H7 (cell line): Measurements from ENCODE around the gene IGFBP3. TPM values are rescaled to one million over a fixed set of nuclear protein-coding genes. Genes with fewer than 3 reads are reported as not detected.
A peak's percentile ranks its signal among the peaks of the same experiment; 100 is the strongest.

Experiments used
- DNase-seq: peaks from one replicate; pipeline ENCODE4 v3.0.0; 2012
- H3K27me3 ChIP-seq: 2 replicates; pipeline ENCODE4 v1.6.0; 2011; ENCODE audit warnings: mild to moderate bottlenecking, low read length; ENCODE audit not compliant: control insufficient read depth, insufficient read depth
- H3K36me3 ChIP-seq: replicated peaks from 2 replicates; pipeline ENCODE4 v1.5.1; 2011; ENCODE audit warnings: low read length; ENCODE audit not compliant: control insufficient read depth, insufficient read depth
- H3K4me3 ChIP-seq: 2 replicates; pipeline ENCODE4 v1.5.1; 2011; ENCODE audit warnings: low read depth, mild to moderate bottlenecking, control low read depth, low read length, moderate library complexity; ENCODE audit not compliant: insufficient read depth
- total RNA-seq: library from RNA; depleted of rRNA; stranded (reverse); fragments of >200 nt; shearing (Covaris generic); gene quantifications from 2 replicates; pipeline ENCODE4 v1.2.3, GENCODE V29; 2014

The IGFBP3 gene
- total RNA-seq, 1 experiment from 2014 or later = 2.7 TPM

GRCh38 chr7:45880433-45880860 is 40.6 kb downstream of the IGFBP3 start:
- H3K4me3 ChIP-seq = no peak overlapping the region
- no peaks in the 10 kb centered on the region for H3K27me3 ChIP-seq
- H3K36me3 ChIP-seq = no peaks in the 10 kb centered on the region
- DNase-seq = no peak

DNA sequence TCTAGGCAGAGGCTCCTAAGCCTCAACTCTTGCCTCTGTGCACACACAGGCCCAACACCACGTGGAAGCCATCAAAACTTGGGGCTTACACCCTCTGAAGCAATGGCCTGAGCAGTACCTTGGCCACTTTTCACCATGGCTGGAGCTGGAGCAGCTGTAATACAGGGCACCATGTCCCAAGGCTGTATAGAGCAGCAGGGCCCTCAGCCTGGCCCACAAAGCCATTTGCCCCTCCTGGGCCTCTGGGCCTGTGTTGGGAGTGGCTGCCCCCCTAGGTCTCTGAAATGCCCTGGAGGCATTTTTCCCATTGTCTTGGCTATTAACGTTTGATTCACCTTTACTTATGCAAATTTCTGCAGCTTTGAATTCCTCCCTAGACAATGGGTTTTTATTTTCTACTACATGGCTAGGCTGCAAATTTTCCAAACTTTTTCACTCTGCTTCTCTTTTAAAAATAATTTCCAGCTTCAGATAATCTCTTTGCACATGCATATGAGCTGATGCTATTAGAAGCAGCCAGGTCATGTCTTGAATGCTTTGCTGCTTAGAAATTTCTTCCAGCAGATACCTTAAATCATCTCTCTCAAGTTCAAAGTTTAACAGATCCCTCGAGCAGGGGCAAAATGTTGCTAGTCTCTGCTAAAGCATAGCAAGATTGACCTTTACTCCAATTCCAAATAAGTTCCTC is 42.5 kb downstream of the IGFBP3 start:
- no peak overlapping the region for H3K4me3 ChIP-seq
- no peaks in the 10 kb centered on the region for H3K27me3 ChIP-seq
- no peaks in the 10 kb centered on the region for H3K36me3 ChIP-seq
- no peak for DNase-seq

- H3K4me3 ChIP-seq = no peak overlapping the region
- no peak for DNase-seq
- no peaks in the 10 kb centered on the region for H3K36me3 ChIP-seq
- no peaks in the 10 kb centered on the region for H3K27me3 ChIP-seq
Measured at GRCh38 chr7:45876519-45876918, 44.6 kb downstream of the IGFBP3 start.

DNA sequence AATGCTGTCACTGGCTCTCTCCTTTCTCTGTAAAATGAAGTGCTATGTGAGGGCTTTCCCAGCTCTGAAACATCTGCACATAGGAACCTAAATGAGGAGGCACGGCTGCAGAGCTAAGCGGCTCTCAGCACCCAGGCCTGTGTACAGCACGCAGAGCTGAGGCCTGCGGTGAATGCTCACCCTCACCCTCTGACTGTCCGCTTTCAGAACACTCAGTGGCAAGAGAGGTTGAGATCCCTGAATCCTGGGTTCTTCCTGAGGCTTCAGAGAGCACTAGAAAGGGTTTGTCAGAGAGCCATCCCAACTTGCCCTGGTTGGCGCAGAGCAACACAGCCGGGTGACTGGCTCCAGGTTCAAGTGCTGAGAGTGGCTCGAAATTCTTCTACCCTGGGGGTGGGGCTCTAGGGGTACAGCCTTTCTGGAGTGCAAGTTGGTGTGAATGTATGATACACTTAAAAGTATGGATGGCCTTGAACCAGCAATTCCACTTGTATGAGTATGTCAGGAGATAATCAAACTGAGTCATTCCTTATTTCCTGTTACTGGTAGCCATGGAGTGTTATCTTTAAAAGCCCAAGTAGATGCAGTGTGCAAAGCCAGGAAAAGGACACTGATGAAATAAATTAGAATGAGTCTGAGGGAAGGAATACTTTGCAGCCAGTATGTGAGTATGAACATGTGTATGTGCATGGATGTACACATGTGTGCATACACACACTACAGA is 46.5 kb downstream of the IGFBP3 start:
- Histone ChIP-seq H3K27me3 (no peaks in the 10 kb centered on the region), H3K4me3 (no peak overlapping the region), H3K36me3 (no peaks in the 10 kb centered on the region)
- DNase-seq = no peak

DNA sequence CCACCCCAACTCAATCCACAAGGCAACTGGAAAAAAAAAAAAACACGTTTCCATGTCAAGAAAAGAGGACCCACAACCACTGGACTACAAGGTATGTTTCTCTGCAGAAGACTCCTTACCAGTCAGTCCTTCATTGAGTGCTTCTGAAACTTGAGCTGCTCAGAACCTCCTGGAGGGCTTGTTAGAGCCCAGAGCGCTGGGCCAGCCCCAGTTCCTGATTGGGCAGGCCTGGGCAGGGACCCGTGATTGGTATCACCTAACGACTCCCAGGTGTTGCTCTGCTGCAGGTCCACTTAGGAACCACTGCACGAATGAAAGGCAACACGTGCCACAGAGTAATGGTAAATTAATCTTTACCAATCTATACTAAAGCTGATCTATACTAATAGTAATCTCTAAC is 47.7 kb downstream of the IGFBP3 start:
- no peaks in the 10 kb centered on the region for H3K36me3 ChIP-seq
- no peak overlapping the region for H3K4me3 ChIP-seq
- no peaks in the 10 kb centered on the region for H3K27me3 ChIP-seq
- no peak for DNase-seq

GRCh38 chr7:45873035-45873354 is 48.1 kb downstream of the IGFBP3 start, which contains the start of gene CCDC201:
TSS of gene CCDC201 (minus strand) at chr7:45873082. CDS start at chr7:45873007, 75 bp downstream.
- H3K4me3 ChIP-seq = no peak within 1 kb of the TSS
- H3K36me3 ChIP-seq = no peaks in the 10 kb centered on the region
- H3K27me3 ChIP-seq = no peaks in the 10 kb centered on the region
- DNase-seq = no peak

DNA sequence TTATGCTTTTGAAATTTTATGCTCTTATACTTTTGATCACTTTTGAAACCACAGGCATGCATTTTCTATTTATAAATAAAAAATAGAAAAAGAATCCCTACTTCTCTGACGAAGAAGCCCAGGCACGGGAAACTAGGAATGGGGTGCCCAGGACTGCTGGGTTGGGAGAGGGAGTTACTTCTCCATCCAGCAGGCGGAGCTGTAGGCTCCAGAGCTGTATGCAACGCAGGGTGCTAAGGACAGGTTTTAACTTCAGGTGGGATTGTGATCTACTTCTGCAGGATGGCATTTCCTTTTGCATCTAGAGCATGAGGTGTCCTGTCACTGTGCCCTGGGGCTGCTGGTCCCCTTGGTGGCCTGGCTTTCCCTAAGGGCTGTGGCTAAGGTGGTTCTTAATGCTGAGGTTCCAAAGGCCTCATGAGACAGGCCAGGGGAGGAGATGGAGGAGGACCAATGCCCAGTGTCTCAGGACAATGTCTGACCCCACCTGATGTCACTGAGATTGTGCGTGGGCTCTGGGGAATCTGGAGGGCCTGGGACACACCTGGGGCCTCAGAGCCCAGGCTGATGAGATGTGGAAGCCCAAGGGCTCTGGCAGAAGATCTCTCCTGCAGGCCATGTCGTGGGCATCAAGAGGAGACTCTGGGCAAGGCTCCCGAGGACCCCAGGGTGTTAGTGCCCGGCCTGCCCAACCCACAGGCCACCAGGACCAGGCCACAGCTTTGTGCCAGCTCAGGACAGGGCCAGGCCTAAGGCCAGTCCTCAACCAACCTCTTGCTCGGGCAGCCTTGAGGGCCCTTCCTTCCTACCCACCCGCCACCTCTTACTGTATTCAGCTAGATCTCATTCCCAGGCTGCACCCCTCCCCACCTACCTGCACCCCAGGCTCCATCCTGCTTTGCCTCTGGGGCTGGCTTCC is 48.7 kb downstream of the IGFBP3 start:
- Histone ChIP-seq H3K4me3 (no peak overlapping the region), H3K27me3 (no peaks in the 10 kb centered on the region), H3K36me3 (no peaks in the 10 kb centered on the region)
- peak; percentile 83 for DNase-seq

GRCh38 chr7:45869426-45869825 is 51.6 kb downstream of the IGFBP3 start:
- DNase-seq = no peak
- Histone ChIP-seq H3K36me3 (no peaks in the 10 kb centered on the region), H3K27me3 (no peaks in the 10 kb centered on the region), H3K4me3 (no peak overlapping the region)

- H3K27me3 ChIP-seq = no peaks in the 10 kb centered on the region
- H3K36me3 ChIP-seq = no peaks in the 10 kb centered on the region
- no peak overlapping the region for H3K4me3 ChIP-seq
- DNase-seq = no peak
Measured at GRCh38 chr7:45867471-45867870, 53.6 kb downstream of the IGFBP3 start.

- H3K4me3 ChIP-seq = no peak overlapping the region
- no peaks in the 10 kb centered on the region for H3K36me3 ChIP-seq
- DNase-seq = no peak
- H3K27me3 ChIP-seq = no peaks in the 10 kb centered on the region
Measured at GRCh38 chr7:45865594-45866410, 55.3 kb downstream of the IGFBP3 start.

GRCh38 chr7:45863715-45864114 is 57.4 kb downstream of the IGFBP3 start:
- Histone ChIP-seq H3K36me3 (no peaks in the 10 kb centered on the region), H3K4me3 (no peak overlapping the region), H3K27me3 (no peaks in the 10 kb centered on the region)
- peak; percentile 82 for DNase-seq
